Measurements from ENCODE around the gene ABCG5. TPM values are rescaled to one million over a fixed set of nuclear protein-coding genes. Genes with fewer than 3 reads are reported as not detected.

Gene ABCG5
- total and polyA plus RNA-seq, 2 experiments from 2014 or later: not detected

DNA sequence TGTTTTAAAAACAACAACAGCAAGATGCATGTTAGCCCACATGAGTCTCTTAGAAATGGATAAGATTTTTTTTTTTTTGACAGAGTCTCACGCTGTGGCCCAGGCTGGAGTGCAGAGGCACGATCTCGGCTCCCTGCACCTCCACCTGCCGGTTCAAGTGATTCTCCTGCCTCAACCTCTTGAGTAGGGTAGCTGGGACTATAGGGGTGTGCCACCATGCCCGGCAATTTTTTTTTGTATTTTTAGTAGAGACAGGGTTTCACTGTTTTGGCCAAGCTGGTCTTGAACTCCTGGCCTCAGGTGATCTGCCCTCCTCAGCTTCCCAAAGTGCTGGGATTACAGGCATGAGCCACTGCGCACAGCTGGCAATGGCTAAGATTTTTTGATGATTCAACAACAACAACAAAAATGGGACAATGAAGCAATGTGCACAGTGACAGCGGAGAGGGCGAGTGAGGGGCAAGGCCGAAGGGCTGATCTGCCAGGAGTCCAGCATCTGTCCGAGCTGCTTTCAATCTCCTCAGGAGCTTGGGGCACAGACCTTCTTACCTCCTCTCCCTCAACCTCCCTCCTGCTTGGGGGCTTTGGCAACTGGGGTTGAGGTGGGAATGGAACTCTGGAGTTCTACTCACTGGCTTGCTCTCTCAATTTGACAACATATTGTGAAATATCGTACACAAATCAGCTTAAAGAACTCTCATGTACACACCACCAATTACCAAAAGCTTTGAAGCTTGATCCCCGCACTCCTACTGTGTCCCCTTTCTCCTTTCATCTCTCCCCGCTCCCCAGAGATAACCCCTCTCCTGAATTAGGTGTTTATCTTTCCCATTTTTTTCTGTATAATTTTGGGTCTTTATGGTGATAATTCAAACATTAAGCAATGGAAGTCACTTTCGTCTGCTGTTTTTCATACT is 3.6 kb upstream of the ABCG5 start:
- Histone ChIP-seq H3K36me3 (no peaks in the 10 kb centered on the region), H3K4me3 (no peak overlapping the region), H3K9me3 (ENCODE audit: low read depth) (no peaks in the 10 kb centered on the region), H3K4me1 (ENCODE audit: low read depth) (no peaks in the 10 kb centered on the region), H3K27ac (no peak overlapping the region), H3K27me3 (no peaks in the 10 kb centered on the region)
- no peak for DNase-seq (ENCODE audit: low read depth in 1 of 2, low spot score in 1 of 2)
- no peak for TF ChIP-seq CTCF (IDR thresholded peaks at IDR 0.05; ENCODE audit: low read depth, low read length)

DNA sequence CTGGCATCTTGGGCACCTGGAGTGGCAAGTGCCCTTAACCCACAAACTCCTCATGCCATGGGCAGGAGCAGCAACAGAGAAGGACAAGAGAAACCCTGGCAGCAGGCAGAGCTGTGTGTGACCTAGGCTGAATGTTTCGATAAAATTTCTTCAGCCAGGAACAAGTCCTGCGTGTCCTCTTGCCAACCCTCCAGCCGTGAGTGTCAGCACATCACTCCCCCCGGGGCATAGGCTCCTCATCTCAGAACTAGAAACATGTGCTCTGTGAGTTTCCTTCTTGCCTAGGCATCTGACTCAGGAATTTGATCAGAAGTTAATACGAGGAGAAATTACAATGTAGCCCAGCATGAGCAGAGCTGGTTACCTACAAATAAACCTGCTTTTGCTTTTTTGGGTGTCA is 2.3 kb upstream of the ABCG5 start:
- Histone ChIP-seq H3K9me3 (ENCODE audit: low read depth) (no peaks in the 10 kb centered on the region), H3K27ac (no peak overlapping the region), H3K4me3 (no peak overlapping the region), H3K4me1 (ENCODE audit: low read depth) (no peaks in the 10 kb centered on the region), H3K36me3 (no peaks in the 10 kb centered on the region), H3K27me3 (no peaks in the 10 kb centered on the region)
- TF ChIP-seq CTCF (IDR thresholded peaks at IDR 0.05; ENCODE audit: low read depth, low read length): no peak
- DNase-seq (ENCODE audit: low read depth in 1 of 2, low spot score in 1 of 2): no peak

- Histone ChIP-seq H3K4me3 (no peak overlapping the region), H3K27me3 (no peaks in the 10 kb centered on the region), H3K27ac (no peak overlapping the region), H3K9me3 (ENCODE audit: low read depth) (no peaks in the 10 kb centered on the region), H3K4me1 (ENCODE audit: low read depth) (no peaks in the 10 kb centered on the region), H3K36me3 (no peaks in the 10 kb centered on the region)
- DNase-seq (ENCODE audit: low read depth in 1 of 2, low spot score in 1 of 2): no peak
- TF ChIP-seq CTCF (IDR thresholded peaks at IDR 0.05; ENCODE audit: low read depth, low read length): no peak
Measured at GRCh38 chr2:43839776-43840564, 1.3 kb upstream of the ABCG5 start.

DNA sequence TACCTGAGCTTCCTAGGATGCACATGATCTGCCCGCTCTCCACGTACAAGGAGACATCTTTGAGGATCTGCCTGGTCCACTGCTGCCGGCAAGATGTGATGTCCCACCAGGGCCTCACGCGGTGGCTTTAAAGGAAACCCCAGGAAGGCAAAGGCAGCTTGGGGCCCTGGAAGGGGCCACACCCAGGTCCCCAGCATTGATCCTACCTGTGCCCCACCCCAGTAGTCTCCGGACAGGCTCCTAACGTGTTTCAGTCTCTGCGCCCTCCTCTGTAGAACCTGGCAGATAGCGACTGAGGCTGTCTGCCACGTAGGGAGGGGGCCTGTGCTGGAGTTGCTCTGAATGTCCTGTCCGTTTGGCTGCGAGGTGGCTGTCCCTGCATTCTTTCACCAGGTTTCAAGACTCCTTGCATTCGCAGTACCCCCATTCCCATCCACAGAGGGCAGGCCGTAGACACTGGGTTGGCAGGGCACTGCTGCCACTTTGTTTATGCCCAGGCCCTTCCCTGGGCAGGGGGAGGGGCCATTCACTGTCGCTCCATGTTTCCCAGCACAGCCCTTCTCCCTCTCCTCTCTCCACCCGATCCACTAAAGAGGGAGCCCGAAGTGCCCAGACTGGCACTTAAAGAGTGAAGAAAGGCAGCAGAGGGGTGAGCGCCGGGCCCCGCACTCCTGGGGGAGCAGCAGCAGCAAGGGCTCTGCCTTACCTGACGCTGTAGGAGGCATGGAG is 644 bp downstream of the ABCG5 start:
- no peaks in the 10 kb centered on the region for H3K9me3 ChIP-seq (ENCODE audit: low read depth)
- no peak for TF ChIP-seq CTCF (IDR thresholded peaks at IDR 0.05; ENCODE audit: low read depth, low read length)
- H3K4me3 ChIP-seq: no peak overlapping the region
- no peak for DNase-seq (ENCODE audit: low read depth in 1 of 2, low spot score in 1 of 2)
- H3K36me3 ChIP-seq: no peaks in the 10 kb centered on the region
- H3K27me3 ChIP-seq: no peaks in the 10 kb centered on the region
- no peak overlapping the region for H3K27ac ChIP-seq
- H3K4me1 ChIP-seq (ENCODE audit: low read depth): no peaks in the 10 kb centered on the region

DNA sequence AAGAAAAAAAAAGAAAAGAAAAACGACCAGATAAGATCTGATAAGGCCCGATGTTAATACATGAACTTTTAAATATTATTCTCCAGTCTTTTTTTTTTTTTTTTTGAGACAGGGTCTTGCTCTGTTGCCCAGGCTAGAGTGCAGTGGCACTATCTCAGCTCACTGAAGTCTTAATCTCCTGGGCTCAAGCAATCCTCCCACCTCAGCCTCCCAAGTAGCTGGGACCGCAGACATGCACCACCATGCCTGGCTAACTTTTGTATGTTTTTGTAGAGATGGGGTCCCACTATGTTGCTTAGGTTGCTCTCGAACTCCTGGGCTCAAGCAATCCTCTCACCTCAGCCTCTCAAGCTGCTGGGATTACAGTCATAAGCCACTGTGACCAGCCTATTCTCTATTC is 1.6 kb downstream of the ABCG5 start:
- H3K27ac ChIP-seq: no peak overlapping the region
- no peaks in the 10 kb centered on the region for H3K9me3 ChIP-seq (ENCODE audit: low read depth)
- H3K36me3 ChIP-seq: no peaks in the 10 kb centered on the region
- DNase-seq (ENCODE audit: low read depth in 1 of 2, low spot score in 1 of 2): no peak
- no peaks in the 10 kb centered on the region for H3K4me1 ChIP-seq (ENCODE audit: low read depth)
- no peaks in the 10 kb centered on the region for H3K27me3 ChIP-seq
- TF ChIP-seq CTCF (IDR thresholded peaks at IDR 0.05; ENCODE audit: low read depth, low read length): no peak
- no peak overlapping the region for H3K4me3 ChIP-seq
